HepG2 (cell line): Measurements from ENCODE around the gene TNNI3. TPM values are rescaled to one million over a fixed set of nuclear protein-coding genes. Genes with fewer than 3 reads are reported as not detected.

Source experiments
- AHR ChIP-seq: IDR thresholded peaks from 2 replicates; pipeline ENCODE4 v1.6.1; 2018; ENCODE audit warnings: missing genetic modification reagents, missing compliant biosample characterization
- ATF1 ChIP-seq: IDR thresholded peaks from 2 replicates; pipeline ENCODE4 v1.6.1; 2016; ENCODE audit warnings: mild to moderate bottlenecking, control low read depth
- CENPX ChIP-seq: sonication (generic); formaldehyde crosslinking; IDR thresholded peaks from 2 replicates; pipeline ENCODE4 v1.9.0; 2021; ENCODE audit warnings: mild to moderate bottlenecking, missing genetic modification reagents, moderate library complexity
- DPF2 ChIP-seq: sonication (generic); formaldehyde crosslinking; IDR thresholded peaks from 2 replicates; pipeline ENCODE4 v1.4.0; 2020; ENCODE audit warnings: mild to moderate bottlenecking, low read depth, missing genetic modification reagents, borderline replicate concordance
- DZIP1 ChIP-seq: sonication (generic); formaldehyde crosslinking; IDR thresholded peaks from 2 replicates; pipeline ENCODE4 v1.5.0; 2020; ENCODE audit warnings: mild to moderate bottlenecking, missing genetic modification reagents
- ELK4 ChIP-seq: sonication (generic); formaldehyde crosslinking; IDR thresholded peaks from 2 replicates; pipeline ENCODE4 v1.9.0; 2021; ENCODE audit warnings: missing genetic modification reagents, borderline replicate concordance
- FOXP4 ChIP-seq: sonication (generic); formaldehyde crosslinking; IDR thresholded peaks from 2 replicates; pipeline ENCODE4 v1.4.0; 2020; ENCODE audit warnings: missing genetic modification reagents
- HINFP ChIP-seq: sonication (generic); formaldehyde crosslinking; IDR thresholded peaks from 2 replicates; pipeline ENCODE4 v1.4.0; 2020; ENCODE audit warnings: low read depth, mild to moderate bottlenecking, missing genetic modification reagents
- HOXD1 ChIP-seq: sonication (generic); formaldehyde crosslinking; IDR thresholded peaks from 2 replicates; pipeline ENCODE4 v1.5.0; 2020; ENCODE audit warnings: missing genetic modification reagents
- NCOA5 ChIP-seq: sonication (generic); formaldehyde crosslinking; IDR thresholded peaks from 2 replicates; pipeline ENCODE4 v1.4.0; 2020; ENCODE audit warnings: missing genetic modification reagents
- RNF2 ChIP-seq: fragments of 450-650 bp; conservative IDR thresholded peaks from 2 replicates; pipeline ENCODE4 v1.6.1; 2016; ENCODE audit warnings: low read depth
- TBX2 ChIP-seq: sonication (generic); formaldehyde crosslinking; IDR thresholded peaks from 2 replicates; pipeline ENCODE4 v1.5.0; 2020; ENCODE audit warnings: missing genetic modification reagents, mild to moderate bottlenecking, borderline replicate concordance
- UBTF ChIP-seq: sonication (generic); formaldehyde crosslinking; IDR thresholded peaks from 2 replicates; pipeline ENCODE4 v1.4.0; 2020; ENCODE audit warnings: mild to moderate bottlenecking, missing genetic modification reagents
- WIZ ChIP-seq: sonication (generic); formaldehyde crosslinking; IDR thresholded peaks from 2 replicates; pipeline ENCODE4 v1.5.1; 2020; ENCODE audit warnings: mild to moderate bottlenecking, missing genetic modification reagents
- ZNF143 ChIP-seq: sonication (generic); formaldehyde crosslinking; IDR thresholded peaks from 2 replicates; pipeline ENCODE4 v1.4.0; 2020; ENCODE audit warnings: missing genetic modification reagents
- ZNF232 ChIP-seq: sonication (generic); formaldehyde crosslinking; IDR thresholded peaks from 2 replicates; pipeline ENCODE4 v1.4.0; 2020; ENCODE audit warnings: missing genetic modification reagents, borderline replicate concordance
- ZNF274 ChIP-seq: sonication (generic); formaldehyde crosslinking; IDR thresholded peaks from 2 replicates; pipeline ENCODE4 v1.5.1; 2020; ENCODE audit warnings: mild to moderate bottlenecking, missing genetic modification reagents
- ZNF30 ChIP-seq: sonication (generic); formaldehyde crosslinking; IDR thresholded peaks from 2 replicates; pipeline ENCODE4 v1.5.0; 2020; ENCODE audit warnings: mild to moderate bottlenecking, missing genetic modification reagents
- ZNF772 ChIP-seq: sonication (generic); formaldehyde crosslinking; IDR thresholded peaks from 2 replicates; pipeline ENCODE4 v1.5.0; 2020; ENCODE audit warnings: mild to moderate bottlenecking, missing genetic modification reagents
- polyA plus RNA-seq, 8 experiments: library from polyadenylated mRNA; depleted of rRNA in 3 of 8; stranded (reverse) in 7 of 8; unstranded in 1 of 8; fragments of >200 nt; fragmentation: Illumina TruSeq in 4 of 8; extraction: Trizol in 4 of 8; gene quantifications; 2 replicates each; pipeline versions ENCODE4 v1.2.1 to v1.2.3, GENCODE V29; 2011 to 2016; ENCODE audit warnings: low read depth in 4 of 8, missing spikeins in 1 of 8, mixed read lengths in 1 of 8; ENCODE audit not compliant: insufficient read depth in 1 of 8
- total RNA-seq, 5 experiments: library from RNA; depleted of rRNA; stranded (reverse); fragments of >200 nt; fragmentation: Illumina TruSeq; extraction: Trizol; gene quantifications; 2 replicates each; pipeline ENCODE4 v1.2.3, GENCODE V29; 2016; ENCODE audit warnings: low read depth in 1 of 5

Gene TNNI3
- total and polyA plus RNA-seq, 2 of the 13 experiments (the other 11 are each of a cell fraction or from before 2014, with no cell fraction given): 3.5 to 3.7 TPM

GRCh38 chr19:55165952-55166529, 8.5 kb upstream of the TNNI3 start (continued):
- peak; percentile 67; the same call in 1 of the 2 replicates for TF ChIP-seq HINFP (CRISPR knock-in tag)
- no peak for TF ChIP-seq CENPX (CRISPR knock-in tag)
- TF ChIP-seq DZIP1 (CRISPR knock-in tag): peak; percentile 61; the same call in 1 of the 2 replicates
- no peak for TF ChIP-seq ZNF232 (CRISPR knock-in tag)
- no peak for TF ChIP-seq ZNF274 (CRISPR knock-in tag)
- no peak; the same call in 1 of the 2 replicates for TF ChIP-seq UBTF
- 0 out of 2 replicates have a peak, but pooled peaks have one; percentile 9 for TF ChIP-seq ELK4 (CRISPR knock-in tag)
- no peak for TF ChIP-seq DPF2 (CRISPR knock-in tag)
- no peak for TF ChIP-seq TBX2 (CRISPR knock-in tag)
- no peak for TF ChIP-seq AHR (CRISPR knock-in tag)
- 0 out of 2 replicates have a peak, but pooled peaks have one; percentile 33 for TF ChIP-seq FOXP4 (CRISPR knock-in tag)
- TF ChIP-seq ZNF772 (CRISPR knock-in tag): peak; percentile 0; the same call in 1 of the 2 replicates
- TF ChIP-seq NCOA5: no peak
- TF ChIP-seq ATF1 (CRISPR knock-in tag): no peak
- TF ChIP-seq HOXD1: 0 out of 2 replicates have a peak, but pooled peaks have one; percentile 47
- no peak for TF ChIP-seq RNF2
- peak; percentile 98 for TF ChIP-seq ZNF143 (CRISPR knock-in tag)
- no peak for TF ChIP-seq ZNF30 (CRISPR knock-in tag)
- TF ChIP-seq WIZ: 0 out of 2 replicates have a peak, but pooled peaks have one; percentile 25
